ENCODE results near the gene ASCL5. TPM values are rescaled to one million over a fixed set of nuclear protein-coding genes. Genes with fewer than 3 reads are reported as not detected.

ASCL5 gene
- total RNA-seq, 1 donor from 2014 or later = not detected

DNA sequence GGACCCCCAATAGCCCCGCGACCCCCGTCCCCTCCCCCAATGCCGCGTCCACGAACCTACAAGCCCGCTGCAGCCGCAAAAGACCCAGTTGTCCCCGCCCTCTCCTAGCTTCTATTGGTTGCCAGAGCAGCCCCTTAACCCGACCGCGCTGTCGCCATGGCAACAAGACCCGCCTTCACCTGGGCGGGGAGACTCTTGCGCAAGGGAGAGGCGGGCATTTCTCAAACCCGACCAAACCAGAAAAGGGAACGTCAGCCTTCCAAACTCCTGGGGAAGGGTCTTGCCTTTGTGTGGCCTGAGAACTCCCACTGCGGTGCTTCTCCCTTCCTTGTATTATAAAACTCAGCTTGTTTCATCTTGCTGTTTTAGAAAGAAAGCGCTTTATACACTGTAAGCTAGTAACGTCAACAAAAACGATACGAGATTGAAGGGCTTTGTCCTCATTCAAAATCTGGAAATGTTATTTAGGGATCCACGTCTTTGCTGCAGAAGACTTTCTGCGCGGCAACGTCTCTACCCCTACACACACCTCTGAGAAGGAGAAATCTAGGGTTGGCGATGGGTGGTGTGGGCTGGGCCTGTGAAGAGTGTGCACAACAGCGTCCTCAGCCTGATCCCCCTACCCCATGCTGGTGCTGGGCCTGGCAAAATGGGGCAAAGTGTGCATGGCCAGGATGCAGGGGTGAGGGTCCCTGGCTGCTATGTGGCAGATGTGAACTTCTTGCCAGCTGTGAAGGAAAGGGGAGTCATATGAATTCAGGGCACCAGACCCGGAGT is 27.6 kb upstream of the ASCL5 start, which contains the start of gene TMEM9:
Gene TMEM9, minus strand, starts transcription at position 86 of the 777 bp plus-strand sequence. CDS start 551 bp downstream, outside the sequence.
- ATAC-seq (peak; percentile 99), DNase-seq (ENCODE audit: low spot score) (peak; percentile 100)
- intact Hi-C loops (cut with DNase I) = no loop called here

DNA sequence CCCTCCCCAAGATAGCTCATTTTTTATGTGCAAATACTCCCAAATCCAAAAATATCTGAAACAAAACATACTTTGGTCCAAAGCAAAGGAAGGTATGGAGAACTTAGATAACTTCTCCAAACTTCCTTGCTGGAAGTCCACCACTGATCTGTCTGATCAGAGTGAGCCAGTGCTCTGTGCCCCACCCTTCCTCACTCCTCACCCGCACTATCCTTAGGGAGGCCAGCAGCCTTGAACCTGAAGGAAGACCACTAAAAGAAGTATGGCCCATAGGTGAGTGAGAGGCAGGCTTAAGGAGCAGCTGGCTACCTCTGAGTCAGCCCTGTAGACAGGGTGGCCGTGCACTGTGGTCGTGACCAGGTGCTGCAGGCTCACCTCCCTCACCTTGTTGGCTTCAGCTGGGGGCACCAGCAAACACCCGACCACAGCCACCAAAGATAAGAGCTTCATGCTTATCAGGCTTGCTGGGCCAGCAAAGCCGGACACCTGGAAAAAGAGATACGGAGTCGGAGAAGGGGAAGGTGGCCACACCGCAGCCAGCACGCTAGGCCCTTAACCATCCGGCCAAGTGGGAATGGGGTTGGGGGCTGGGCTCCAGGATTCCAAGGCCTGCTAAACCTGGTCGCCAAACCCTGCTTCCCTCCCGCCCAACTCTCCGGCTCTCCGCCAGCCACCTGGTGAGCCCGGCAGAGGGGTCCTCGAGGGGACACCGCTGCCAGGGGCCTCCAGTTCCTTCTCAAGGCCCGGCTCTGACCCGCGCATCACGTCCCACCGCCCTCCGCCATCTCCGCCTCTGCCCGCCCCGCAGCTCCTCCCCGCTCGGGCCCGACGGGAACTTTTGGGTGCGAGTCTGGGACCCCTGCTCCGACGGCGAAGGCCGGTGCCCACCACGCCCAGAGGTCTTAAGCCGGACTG is 26.7 kb upstream of the ASCL5 start:
- DNase-seq (ENCODE audit: low spot score) = no peak
- intact Hi-C loops (cut with DNase I) = no loop called here
- ATAC-seq = peak; percentile 88

DNA sequence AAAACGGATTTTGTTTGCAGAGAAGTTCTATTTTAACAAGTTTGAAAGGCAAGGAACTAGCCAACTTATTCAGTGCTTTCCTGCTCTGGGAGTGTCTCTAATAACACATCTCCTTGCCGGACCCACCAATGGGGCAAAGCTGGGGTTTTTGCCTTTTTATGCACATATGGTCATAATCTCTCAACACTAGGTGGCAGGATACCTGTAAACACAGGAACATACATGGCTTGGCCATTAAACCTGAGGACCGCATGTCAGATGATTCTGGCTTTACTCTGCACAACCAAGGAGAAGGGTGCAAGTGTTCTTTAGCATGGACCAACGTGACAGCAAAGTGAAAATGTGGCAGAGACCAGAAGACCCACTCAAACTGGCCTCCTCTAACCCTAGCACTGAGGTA is 22.4 kb upstream of the ASCL5 start:
- intact Hi-C loops (cut with DNase I) = no loop called here
- no peak for ATAC-seq
- DNase-seq (ENCODE audit: low spot score) = no peak

DNA sequence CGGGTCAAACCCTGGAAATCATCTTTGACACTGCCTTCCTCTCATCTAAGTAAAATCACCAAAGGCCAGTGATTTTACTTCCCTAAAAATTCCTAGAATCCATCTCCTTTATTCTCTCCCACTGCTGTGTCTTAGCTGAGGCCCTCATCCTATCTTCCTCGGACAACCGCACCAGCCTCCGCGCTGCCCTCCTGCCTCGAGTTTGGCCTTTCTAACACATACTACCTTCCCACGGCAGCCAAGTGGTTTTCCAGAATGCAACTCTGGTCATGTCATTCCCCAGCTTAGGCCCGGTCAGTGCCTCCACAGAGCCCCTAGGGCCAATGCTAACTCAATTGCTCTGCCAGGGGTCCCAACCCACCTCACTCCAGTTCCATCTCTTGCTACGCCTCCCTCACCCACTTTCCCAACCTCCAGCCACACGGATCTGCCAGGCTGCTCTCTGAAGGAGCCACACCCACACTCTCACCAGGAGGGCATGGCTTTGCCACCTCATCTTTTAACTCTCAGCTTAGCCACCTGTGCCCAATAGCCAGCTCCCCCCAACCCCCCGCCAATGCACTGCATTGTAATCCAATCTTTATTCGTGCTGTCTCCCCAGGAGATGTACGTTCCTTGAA is 20.5 kb upstream of the ASCL5 start:
- intact Hi-C loops (cut with DNase I) = no loop called here
- DNase-seq (ENCODE audit: low spot score) (no peak), ATAC-seq (no peak)

DNA sequence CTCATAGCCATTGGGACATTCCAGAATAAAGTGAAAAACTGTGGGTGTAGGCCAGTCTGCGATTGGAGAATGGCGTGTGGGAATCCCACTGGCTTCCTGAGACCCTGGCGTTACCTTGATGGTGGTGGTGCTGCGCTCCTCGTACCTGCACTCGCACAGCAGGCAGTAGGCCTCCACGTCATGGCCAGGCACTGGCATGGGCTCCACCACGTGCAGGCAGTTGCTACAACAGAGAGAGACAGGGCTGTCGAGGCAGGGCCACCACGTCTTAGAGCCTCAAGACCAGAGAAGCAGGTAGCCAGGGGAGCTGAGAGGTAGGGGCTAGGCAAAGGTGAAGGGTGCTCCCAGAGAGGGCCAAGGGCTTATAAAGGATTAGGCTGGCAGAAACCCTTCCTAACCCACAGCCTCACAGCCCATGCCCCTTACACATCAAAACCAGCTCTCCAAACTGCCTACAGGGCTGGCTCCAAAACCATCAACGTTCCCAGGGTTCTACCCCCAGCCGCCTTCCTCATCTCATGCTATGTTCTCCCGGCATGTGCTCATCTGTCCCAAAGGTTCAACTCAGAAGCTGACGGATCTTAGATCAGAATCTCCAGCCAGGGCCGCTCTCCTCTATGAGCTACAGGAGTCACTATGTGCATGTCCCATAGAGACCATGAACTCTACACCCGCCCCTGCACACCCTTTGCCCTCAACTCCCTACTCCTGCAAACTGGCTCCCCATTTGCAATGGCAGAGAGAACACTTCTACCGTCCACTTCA is 19.8 kb upstream of the ASCL5 start:
- intact Hi-C loops (cut with DNase I) = no loop called here
- DNase-seq (ENCODE audit: low spot score) (no peak), ATAC-seq (no peak)

DNA sequence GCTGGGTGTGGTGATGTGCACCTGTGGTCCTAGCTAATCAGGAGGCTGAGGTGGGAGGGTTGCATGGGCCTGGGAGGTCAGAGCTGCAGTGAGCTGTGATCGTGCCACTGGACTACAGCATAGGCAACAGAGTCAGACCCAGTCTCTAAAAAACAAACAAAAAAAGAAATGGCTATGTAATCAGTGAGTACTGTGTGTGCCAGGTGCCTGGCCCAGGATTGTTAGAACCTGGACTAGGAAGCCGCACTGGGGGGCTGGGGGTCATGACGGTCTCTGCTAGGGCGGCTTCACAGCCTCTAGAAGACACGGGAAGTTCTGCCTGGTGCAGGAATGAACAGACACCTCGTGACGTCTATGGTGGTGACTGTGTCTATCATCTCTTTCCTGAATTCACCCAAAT is 18.8 kb upstream of the ASCL5 start:
- no peak for ATAC-seq
- no peak for DNase-seq (ENCODE audit: low spot score)
- intact Hi-C loops (cut with DNase I) = no loop called here

DNA sequence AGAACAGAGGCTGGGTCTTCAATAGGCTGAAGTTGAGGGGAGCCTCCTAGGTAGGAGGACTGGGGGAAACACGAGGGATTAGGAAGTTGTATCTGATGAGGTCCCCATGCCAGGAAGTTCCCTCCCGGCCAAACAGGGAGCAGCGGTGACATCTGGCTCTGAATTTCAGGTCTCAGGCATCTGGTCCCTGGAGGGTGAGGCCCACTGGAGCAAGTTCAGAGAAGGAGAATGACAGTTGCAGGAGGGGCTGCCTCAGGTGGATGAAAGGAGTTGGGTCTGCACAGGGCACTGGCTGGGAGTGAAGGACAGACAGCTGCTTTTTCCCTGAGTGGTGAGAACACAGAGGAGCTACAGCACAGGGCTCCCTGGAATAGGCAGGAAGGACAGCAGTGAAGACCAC is 18.1 kb upstream of the ASCL5 start:
- intact Hi-C loops (cut with DNase I) = no loop called here
- ATAC-seq = no peak
- DNase-seq (ENCODE audit: low spot score) = peak; percentile 37

DNA sequence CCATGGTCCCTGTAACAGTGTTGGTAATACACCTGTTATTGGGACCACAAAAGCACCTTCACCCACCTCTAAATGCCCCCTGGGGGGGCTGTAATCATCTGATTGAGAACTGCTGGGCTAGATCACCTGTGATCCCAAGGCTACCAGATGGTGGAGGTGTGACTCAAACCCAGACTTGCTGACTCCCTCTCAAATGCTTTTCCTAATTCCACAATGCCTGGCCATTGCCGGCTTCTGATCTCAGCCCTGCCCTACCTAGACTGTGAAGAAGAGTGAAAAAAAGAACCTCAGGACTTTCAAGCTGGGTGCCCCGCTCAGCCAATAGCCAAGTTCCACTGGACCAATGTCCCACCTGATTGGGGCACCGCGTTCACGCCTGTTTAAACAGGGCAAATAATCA is 17.7 kb upstream of the ASCL5 start:
- intact Hi-C loops (cut with DNase I) = no loop called here
- DNase-seq (ENCODE audit: low spot score) (no peak), ATAC-seq (no peak)

DNA sequence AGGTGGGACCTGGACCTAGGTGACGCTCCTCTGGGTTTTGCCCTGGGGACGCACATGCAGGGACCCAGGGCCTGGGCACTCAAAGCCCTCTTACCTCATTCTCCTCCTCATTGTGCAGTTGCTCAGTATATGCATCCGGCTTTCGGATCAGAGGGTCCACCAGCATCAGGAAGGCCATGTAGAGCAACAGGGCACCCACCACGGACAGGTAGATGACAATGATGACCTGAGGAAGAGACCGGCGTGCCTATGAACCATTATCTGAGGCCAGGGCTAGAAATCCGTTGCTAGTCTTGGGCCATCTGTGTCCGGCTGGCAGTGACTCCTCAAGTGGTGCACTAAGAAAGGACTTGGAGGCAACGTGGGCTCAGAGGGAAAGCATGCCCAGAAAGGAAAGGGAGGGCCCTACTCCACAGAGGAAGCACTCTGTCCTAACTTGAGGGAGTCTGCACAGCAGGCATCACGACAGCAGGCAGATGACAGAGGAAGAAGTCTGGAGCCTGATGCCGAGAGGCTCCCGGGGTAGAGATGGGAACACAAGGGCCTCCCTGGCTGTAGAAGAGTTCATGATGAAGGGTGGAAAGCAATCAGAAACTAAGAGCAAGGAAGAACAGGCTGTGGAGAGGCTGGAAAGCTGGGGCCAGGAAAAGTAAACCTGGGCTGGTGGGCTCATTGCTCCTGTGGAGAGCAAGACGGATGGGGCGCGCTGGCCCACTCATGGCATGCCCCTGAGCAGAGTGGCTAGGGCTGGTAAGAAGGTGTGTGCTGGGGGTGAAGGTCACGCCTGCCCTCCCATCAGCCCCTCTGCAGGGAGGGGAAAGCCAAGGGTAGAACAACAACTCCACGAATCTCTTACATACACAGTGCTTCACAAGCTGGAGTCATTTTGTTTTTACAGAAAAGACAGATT is 17.0 kb upstream of the ASCL5 start:
- DNase-seq (ENCODE audit: low spot score) (peak; percentile 36), ATAC-seq (no peak)
- intact Hi-C loops (cut with DNase I) = no loop called here

DNA sequence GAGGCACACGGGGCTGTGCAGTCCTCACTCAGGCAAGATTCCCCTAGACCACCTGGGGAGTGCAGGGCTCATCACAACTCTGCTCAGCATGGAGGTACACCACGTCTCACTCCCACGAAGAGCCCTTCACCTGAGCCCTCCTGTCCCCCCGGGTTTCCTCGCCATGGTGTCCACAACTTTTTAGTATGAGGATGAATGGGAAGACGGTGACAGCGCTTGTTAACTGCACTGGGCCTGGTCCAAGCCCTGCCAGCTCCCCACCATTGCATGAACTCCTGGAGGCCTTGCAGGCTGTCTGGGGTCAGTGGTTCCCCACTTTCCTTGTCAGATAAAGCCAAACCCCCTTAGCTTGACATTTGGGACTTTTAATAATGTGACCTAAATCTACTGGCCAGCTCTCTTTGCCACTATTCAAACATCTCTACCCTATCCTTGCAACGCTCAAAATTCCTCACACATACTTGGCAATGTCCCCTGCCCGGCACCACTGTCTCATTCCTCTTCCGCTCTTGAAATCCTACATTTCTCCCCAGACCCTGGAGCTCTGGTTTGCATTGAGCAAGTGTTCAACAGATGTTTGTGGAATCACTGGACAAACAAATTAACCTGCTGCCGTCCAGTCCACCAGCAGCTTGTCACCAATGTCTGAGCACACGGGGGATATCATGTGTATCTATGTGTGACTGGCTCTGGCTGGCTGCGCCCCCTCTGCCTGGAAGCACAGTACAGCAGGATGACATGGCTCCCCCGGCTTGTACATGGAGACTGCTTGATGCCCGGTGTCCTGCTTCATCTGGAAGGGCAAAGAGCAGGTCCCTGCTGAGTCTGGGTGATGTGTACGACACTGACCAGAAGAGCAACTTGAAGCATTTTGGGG is 16.1 kb upstream of the ASCL5 start:
- DNase-seq (ENCODE audit: low spot score) (peak; percentile 35), ATAC-seq (peak; percentile 16)
- intact Hi-C loops (cut with DNase I) = no loop called here

DNA sequence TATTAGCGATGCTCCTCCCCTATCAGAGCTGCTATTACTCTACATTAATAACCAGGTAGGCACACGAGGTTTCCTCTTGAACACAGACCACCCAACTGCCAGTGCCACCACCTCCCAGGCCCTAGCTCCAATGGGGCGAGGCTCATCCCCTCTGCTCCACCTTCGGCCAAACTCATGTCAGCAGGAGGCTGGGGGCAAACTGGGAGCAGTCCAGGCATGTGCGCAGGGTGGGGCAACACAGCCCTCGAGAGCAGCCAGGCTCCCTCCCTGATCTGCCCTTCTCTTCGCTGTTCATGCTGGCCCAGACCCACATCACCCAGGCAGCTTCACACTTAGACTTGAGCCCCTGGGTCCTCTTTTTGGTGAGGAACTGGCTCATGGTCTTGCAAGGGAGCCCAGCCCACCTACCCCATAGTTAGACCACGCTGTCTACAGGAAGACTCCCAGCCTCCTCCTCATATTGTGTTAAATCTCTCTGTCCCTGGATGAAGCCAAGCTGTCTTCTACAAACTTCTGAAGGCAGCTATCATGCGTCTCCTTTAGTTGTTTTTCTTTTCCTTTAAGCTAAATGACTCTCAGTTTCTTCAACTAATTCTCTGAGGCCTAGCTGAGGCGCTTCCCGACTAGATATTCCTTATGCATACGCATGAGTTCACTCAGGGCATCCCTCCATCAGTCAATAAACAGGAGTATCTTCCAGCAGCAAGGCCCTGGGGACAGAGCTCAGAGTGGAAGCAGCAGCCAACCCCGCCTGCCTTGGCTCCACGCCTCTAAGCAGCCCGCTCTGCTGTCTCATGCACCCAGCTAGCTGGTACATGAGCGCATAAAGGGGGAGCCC is 15.2 kb upstream of the ASCL5 start:
- intact Hi-C loops (cut with DNase I) = no loop called here
- ATAC-seq (peak; percentile 79), DNase-seq (ENCODE audit: low spot score) (peak; percentile 76)

DNA sequence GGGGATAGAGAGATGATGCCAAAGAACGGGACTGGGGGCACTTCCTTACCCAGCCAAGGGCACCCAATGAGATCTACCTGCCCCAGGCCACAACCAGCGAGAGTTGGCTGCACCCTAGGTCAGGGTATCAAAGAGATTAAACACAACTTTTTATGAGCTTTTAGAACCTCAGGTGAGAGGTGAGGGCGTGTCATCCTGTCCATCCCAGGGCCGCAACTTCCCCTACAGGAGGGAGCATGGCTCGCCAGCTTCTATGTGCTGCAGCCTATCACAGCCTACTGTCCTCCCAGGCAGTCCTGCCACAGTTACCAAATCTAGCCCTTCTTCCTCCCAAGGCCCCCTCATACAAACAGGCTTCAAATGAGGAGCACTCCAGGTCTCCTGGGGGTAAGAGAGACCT is 14.4 kb upstream of the ASCL5 start:
- intact Hi-C loops (cut with DNase I) = no loop called here
- ATAC-seq (no peak), DNase-seq (ENCODE audit: low spot score) (no peak)

DNA sequence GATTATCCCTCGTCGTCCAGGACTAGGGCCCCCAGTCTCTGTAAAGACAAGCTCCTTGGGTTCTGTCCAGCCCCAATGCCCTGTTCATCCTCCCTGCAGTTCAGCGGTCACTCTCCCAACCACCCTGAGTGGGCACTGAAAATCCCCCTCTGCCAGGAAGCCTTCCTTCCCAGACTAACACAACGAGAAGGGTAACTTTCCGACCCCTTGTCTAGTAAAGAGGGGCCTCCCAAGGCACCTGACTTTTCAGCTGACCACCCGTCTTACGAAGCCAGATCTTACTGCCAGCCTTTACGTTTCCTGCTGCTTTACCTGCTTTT is 13.9 kb upstream of the ASCL5 start:
- no peak for DNase-seq (ENCODE audit: low spot score)
- intact Hi-C loops (cut with DNase I) = no loop called here

DNA sequence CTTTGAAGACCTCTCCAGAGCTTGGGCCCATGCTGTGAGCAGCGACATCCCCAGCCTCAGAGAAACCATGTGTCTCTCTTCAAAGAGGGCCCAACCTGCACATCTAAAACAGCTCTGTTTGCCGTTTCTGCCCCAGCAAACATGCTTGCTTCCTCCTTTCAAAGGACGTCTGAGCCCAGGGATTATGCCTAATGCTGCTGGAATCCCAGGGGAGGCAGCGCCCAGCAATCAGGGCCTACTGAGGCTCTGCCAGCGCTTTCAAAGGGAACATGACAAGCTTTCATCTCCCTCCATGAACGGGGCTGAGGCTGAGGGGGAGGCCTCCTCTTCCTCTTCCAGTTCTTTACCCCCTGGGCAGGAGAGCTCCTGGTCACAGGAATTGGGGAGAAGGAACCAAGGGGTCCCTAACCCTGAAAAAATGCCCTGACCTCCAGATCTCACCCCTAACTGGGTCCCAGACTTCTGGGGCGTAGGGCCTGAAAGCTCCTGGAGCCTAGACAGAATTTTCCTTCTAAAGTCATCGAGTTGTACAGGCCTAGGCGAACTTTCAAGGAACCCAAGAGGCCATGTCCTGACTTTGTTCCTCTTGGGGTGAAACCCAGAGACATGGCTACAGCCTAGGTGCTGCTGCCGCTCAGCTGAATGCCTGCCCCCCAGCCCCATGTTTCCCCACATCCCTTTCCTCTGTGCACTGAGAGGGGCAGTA is 13.4 kb upstream of the ASCL5 start:
- ATAC-seq (no peak), DNase-seq (ENCODE audit: low spot score) (peak; percentile 42)
- intact Hi-C loops (cut with DNase I) = no loop called here

More for the DNA sequence above, 13.9 kb upstream of the ASCL5 start:
- no peak for ATAC-seq

DNA sequence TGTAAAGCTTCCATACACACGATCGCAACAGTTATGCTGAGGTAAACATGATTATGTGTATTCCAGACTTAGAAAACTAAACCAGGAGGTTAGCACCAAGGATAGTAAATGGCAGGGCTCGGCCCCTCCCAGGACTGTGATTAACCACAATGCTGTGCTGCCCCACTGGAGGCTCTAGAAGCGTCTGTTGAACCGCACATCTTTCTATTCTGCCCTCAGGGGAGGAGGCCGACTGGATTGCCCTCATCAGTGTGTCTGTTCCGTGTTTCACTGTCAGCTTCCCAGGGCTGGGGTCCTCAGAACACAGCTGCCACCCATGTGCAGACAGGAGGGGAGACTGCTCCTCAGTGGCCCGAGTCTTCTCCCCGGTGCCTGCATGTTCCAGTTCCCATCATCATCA is 12.8 kb upstream of the ASCL5 start:
- intact Hi-C loops (cut with DNase I) = no loop called here
- ATAC-seq (no peak), DNase-seq (ENCODE audit: low spot score) (no peak)

DNA sequence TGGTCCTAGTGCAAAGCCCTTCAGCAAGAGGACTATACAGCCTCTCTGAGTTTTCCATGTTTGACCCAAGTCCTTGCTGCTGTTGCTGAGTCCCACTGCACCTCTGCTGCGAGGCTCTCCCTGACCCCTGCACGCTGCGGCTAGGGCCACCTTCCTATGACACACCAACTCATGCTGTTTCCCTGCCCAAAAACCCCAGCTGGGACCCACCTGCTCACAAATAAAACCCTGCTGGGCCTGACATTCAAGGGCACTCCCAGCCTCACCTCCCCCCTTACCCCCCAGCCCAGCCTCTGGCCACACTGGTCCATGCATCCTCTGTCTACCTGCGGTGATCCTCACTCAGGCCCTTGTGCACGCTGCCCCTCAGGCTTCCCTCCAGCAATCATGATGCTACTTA is 12.3 kb upstream of the ASCL5 start:
- intact Hi-C loops (cut with DNase I) = no loop called here
- DNase-seq (ENCODE audit: low spot score) (no peak), ATAC-seq (no peak)

Data from sciatic nerve (tissue), 2 donors.